ENCODE data around the gene NRCAM.

NRCAM gene

GRCh38 chr7:108120196-108120595 is 336.0 kb downstream of the NRCAM start:
- CTCF ChIA-PET = interaction anchor here (0.5 to 1.0 kb wide), 3 partner anchors 16 to 299 kb away, joined by 3 read pairs; no protein-coding TSS in a partner anchor

GRCh38 chr7:108118959-108119358 is 337.3 kb downstream of the NRCAM start:
- TF ChIP-seq ZNF654 (tag by site-specific recombination; IDR thresholded peaks at IDR 0.05; ENCODE audit: low read depth) = no peak
- no peak for TF ChIP-seq ZNF112 (tag by site-specific recombination; IDR thresholded peaks at IDR 0.05)
- no peak for TF ChIP-seq ZNF629 (tag by site-specific recombination; IDR thresholded peaks at IDR 0.05)
- TF ChIP-seq ZNF274 (IDR thresholded peaks at IDR 0.05; ENCODE audit: low read length) = no peak
- TF ChIP-seq ZNF274 (tag by site-specific recombination; IDR thresholded peaks at IDR 0.05; ENCODE audit: borderline replicate concordance) = no peak
- TF ChIP-seq OVOL3 (tag by site-specific recombination; IDR thresholded peaks at IDR 0.05) = no peak
- TF ChIP-seq ZFP41 (tag by site-specific recombination; IDR thresholded peaks at IDR 0.05; ENCODE audit: borderline replicate concordance) = no peak
- TF ChIP-seq ZNF132 (tag by site-specific recombination; IDR thresholded peaks at IDR 0.05; ENCODE audit: borderline replicate concordance) = no peak
- TF ChIP-seq REPIN1 (tag by site-specific recombination; IDR thresholded peaks at IDR 0.05; ENCODE audit: low read depth) = no peak
- no peak for TF ChIP-seq ZNF768 (tag by site-specific recombination; IDR thresholded peaks at IDR 0.05)
- ChIA-PET POLR2A (no interaction called here), CTCF (interaction anchor here (0.6 to 1.5 kb wide), 3 partner anchors 9 to 209 kb away, joined by 3 to 4 read pairs (median 3); no protein-coding TSS in a partner anchor)
- Histone ChIP-seq H3K36me3 (ENCODE audit: control insufficient read depth in 2 of 2, insufficient read depth in 1 of 2, low read length in 2 of 2) (no peaks in the 10 kb centered on the region), H3K4me3 (ENCODE audit: low read depth, low read length) (no peak overlapping the region), H3K4me1 (ENCODE audit: control insufficient read depth, insufficient read depth, low read length) (no peaks in the 10 kb centered on the region), H3K27ac (ENCODE audit: extremely low read depth, low read depth, low read length) (no peak overlapping the region), H3K9me3 (ENCODE audit: control insufficient read depth, insufficient read depth, low read depth, low read length) (no peaks in the 10 kb centered on the region)

More at GRCh38 chr7:108120196-108120595, 336.0 kb downstream of the NRCAM start:
- H3K36me3 ChIP-seq (ENCODE audit: control insufficient read depth in 2 of 2, insufficient read depth in 1 of 2, low read length in 2 of 2) = no peaks in the 10 kb centered on the region
- H3K27ac ChIP-seq (ENCODE audit: extremely low read depth, low read depth, low read length) = no peak overlapping the region
- no peak for TF ChIP-seq ZNF274 (IDR thresholded peaks at IDR 0.05; ENCODE audit: low read length)
- TF ChIP-seq ZNF274 (tag by site-specific recombination; IDR thresholded peaks at IDR 0.05; ENCODE audit: borderline replicate concordance) = no peak
- TF ChIP-seq ZNF610 (tag by site-specific recombination; IDR thresholded peaks at IDR 0.05; ENCODE audit: borderline replicate concordance) = no peak
- no peak for TF ChIP-seq ZNF324 (tag by site-specific recombination; IDR thresholded peaks at IDR 0.05)
- TF ChIP-seq ZNF785 (tag by site-specific recombination; IDR thresholded peaks at IDR 0.05) = no peak
- TF ChIP-seq ZNF311 (tag by site-specific recombination; IDR thresholded peaks at IDR 0.05; ENCODE audit: borderline replicate concordance) = no peak
- TF ChIP-seq ZNF341 (tag by site-specific recombination; IDR thresholded peaks at IDR 0.05; ENCODE audit: low read depth) = no peak
- TF ChIP-seq ATF2 (tag by site-specific recombination; IDR thresholded peaks at IDR 0.05; ENCODE audit: low read depth) = no peak
- no peak for TF ChIP-seq SALL2 (tag by site-specific recombination; IDR thresholded peaks at IDR 0.05; ENCODE audit: borderline replicate concordance)
- no peak for TF ChIP-seq GLI2 (tag by site-specific recombination; IDR thresholded peaks at IDR 0.05; ENCODE audit: borderline replicate concordance, low read depth)
- no peak for TF ChIP-seq KLF7 (tag by site-specific recombination; IDR thresholded peaks at IDR 0.05; ENCODE audit: borderline replicate concordance)
- no peak for TF ChIP-seq ZNF19 (tag by site-specific recombination; IDR thresholded peaks at IDR 0.05; ENCODE audit: low read depth)
- TF ChIP-seq ZNF214 (tag by site-specific recombination; IDR thresholded peaks at IDR 0.05; ENCODE audit: borderline replicate concordance) = no peak
- no peak for TF ChIP-seq INSM2 (tag by site-specific recombination; IDR thresholded peaks at IDR 0.05)
- TF ChIP-seq ZNF488 (tag by site-specific recombination; IDR thresholded peaks at IDR 0.05) = no peak
- TF ChIP-seq ZNF10 (tag by site-specific recombination; IDR thresholded peaks at IDR 0.05) = no peak
- TF ChIP-seq ZNF791 (tag by site-specific recombination; IDR thresholded peaks at IDR 0.05) = no peak
- TF ChIP-seq ZNF510 (tag by site-specific recombination; IDR thresholded peaks at IDR 0.05; ENCODE audit: insufficient replicate concordance) = no peak
- no peak for TF ChIP-seq ZNF426 (tag by site-specific recombination; IDR thresholded peaks at IDR 0.05)
- TF ChIP-seq ZSCAN5A (tag by site-specific recombination; IDR thresholded peaks at IDR 0.05) = no peak
- no peak for TF ChIP-seq ZNF501 (tag by site-specific recombination; IDR thresholded peaks at IDR 0.05)
- POLR2A ChIA-PET = no interaction called here
- no peak overlapping the region for H3K4me3 ChIP-seq (ENCODE audit: low read depth, low read length)
- H3K4me1 ChIP-seq (ENCODE audit: control insufficient read depth, insufficient read depth, low read length) = no peaks in the 10 kb centered on the region
- H3K9me3 ChIP-seq (ENCODE audit: control insufficient read depth, insufficient read depth, low read depth, low read length) = no peaks in the 10 kb centered on the region
